ENCODE results near the gene ETV6.

Gene ETV6

GRCh38 chr12:11827091-11828061 is 177.9 kb downstream of the ETV6 start:
- Histone ChIP-seq H3K4me3 (ENCODE audit: low read depth, low read length) (peak overlapping the region; percentile 60), H2AFZ (ENCODE audit: low read length, unreplicated experiment) (no peak overlapping the region), H3K27ac (ENCODE audit: low read depth, low read length) (no peak overlapping the region), H3K36me3 (ENCODE audit: insufficient read depth, low read length) (0 out of 2 replicates have a peak, but pooled peaks cover 3% of the 10 kb centered on the region), H3K79me2 (ENCODE audit: control insufficient read depth, insufficient read depth, low read length, unreplicated experiment) (no peaks in the 10 kb centered on the region), H3K4me1 (ENCODE audit: control insufficient read depth, insufficient read depth, low read length, unreplicated experiment) (peaks cover 16% of the 10 kb centered on the region), H3K27me3 (ENCODE audit: insufficient read depth, low read length) (no peaks in the 10 kb centered on the region)

GRCh38 chr12:11829764-11830194 is 180.3 kb downstream of the ETV6 start:
- Histone ChIP-seq H3K36me3 (ENCODE audit: insufficient read depth, low read length) (0 out of 2 replicates have a peak, but pooled peaks cover 3% of the 10 kb centered on the region), H3K4me1 (ENCODE audit: control insufficient read depth, insufficient read depth, low read length, unreplicated experiment) (peaks cover 19% of the 10 kb centered on the region), H2AFZ (ENCODE audit: low read length, unreplicated experiment) (no peak overlapping the region), H3K27ac (ENCODE audit: low read depth, low read length) (no peak overlapping the region), H3K4me3 (ENCODE audit: low read depth, low read length) (no peak overlapping the region), H3K27me3 (ENCODE audit: insufficient read depth, low read length) (no peaks in the 10 kb centered on the region), H3K79me2 (ENCODE audit: control insufficient read depth, insufficient read depth, low read length, unreplicated experiment) (no peaks in the 10 kb centered on the region)

- no peaks in the 10 kb centered on the region for H3K27me3 ChIP-seq (ENCODE audit: insufficient read depth, low read length)
- no peaks in the 10 kb centered on the region for H3K79me2 ChIP-seq (ENCODE audit: control insufficient read depth, insufficient read depth, low read length, unreplicated experiment)
- H2AFZ ChIP-seq (ENCODE audit: low read length, unreplicated experiment), result no peak overlapping the region
- H3K4me3 ChIP-seq (ENCODE audit: low read depth, low read length), result no peak overlapping the region
- H3K27ac ChIP-seq (ENCODE audit: low read depth, low read length), result no peak overlapping the region
- H3K4me1 ChIP-seq (ENCODE audit: control insufficient read depth, insufficient read depth, low read length, unreplicated experiment), result peaks cover 25% of the 10 kb centered on the region
- 0 out of 2 replicates have a peak, but pooled peaks cover 3% of the 10 kb centered on the region for H3K36me3 ChIP-seq (ENCODE audit: insufficient read depth, low read length)
Observed at GRCh38 chr12:11830307-11830801, 180.9 kb downstream of the ETV6 start.

- Histone ChIP-seq H3K79me2 (ENCODE audit: control insufficient read depth, insufficient read depth, low read length, unreplicated experiment) (no peaks in the 10 kb centered on the region), H3K27ac (ENCODE audit: low read depth, low read length) (no peak overlapping the region), H3K27me3 (ENCODE audit: insufficient read depth, low read length) (no peaks in the 10 kb centered on the region), H2AFZ (ENCODE audit: low read length, unreplicated experiment) (no peak overlapping the region), H3K4me1 (ENCODE audit: control insufficient read depth, insufficient read depth, low read length, unreplicated experiment) (peaks cover 24% of the 10 kb centered on the region), H3K4me3 (ENCODE audit: low read depth, low read length) (no peak overlapping the region), H3K36me3 (ENCODE audit: insufficient read depth, low read length) (0 out of 2 replicates have a peak, but pooled peaks cover 3% of the 10 kb centered on the region)
Observed at GRCh38 chr12:11832093-11832492, 182.6 kb downstream of the ETV6 start.

GRCh38 chr12:11833174-11833895 is 183.9 kb downstream of the ETV6 start:
- Histone ChIP-seq H3K27me3 (ENCODE audit: insufficient read depth, low read length) (no peaks in the 10 kb centered on the region), H3K36me3 (ENCODE audit: insufficient read depth, low read length) (0 out of 2 replicates have a peak, but pooled peaks cover 3% of the 10 kb centered on the region), H3K27ac (ENCODE audit: low read depth, low read length) (peak overlapping the region; percentile 60; the same call in 1 of the 2 replicates), H2AFZ (ENCODE audit: low read length, unreplicated experiment) (no peak overlapping the region), H3K4me1 (ENCODE audit: control insufficient read depth, insufficient read depth, low read length, unreplicated experiment) (peaks cover 22% of the 10 kb centered on the region), H3K79me2 (ENCODE audit: control insufficient read depth, insufficient read depth, low read length, unreplicated experiment) (no peaks in the 10 kb centered on the region), H3K4me3 (ENCODE audit: low read depth, low read length) (no peak overlapping the region)

- peak overlapping the region; percentile 60 for H3K27ac ChIP-seq (ENCODE audit: low read depth, low read length)
- H2AFZ ChIP-seq (ENCODE audit: low read length, unreplicated experiment), result no peak overlapping the region
- H3K4me1 ChIP-seq (ENCODE audit: control insufficient read depth, insufficient read depth, low read length, unreplicated experiment), result peaks cover 32% of the 10 kb centered on the region
Observed at GRCh38 chr12:11834104-11834812, 184.8 kb downstream of the ETV6 start.

GRCh38 chr12:11834931-11835330 is 185.5 kb downstream of the ETV6 start:
- Histone ChIP-seq H3K4me3 (ENCODE audit: low read depth, low read length) (no peak overlapping the region), H3K36me3 (ENCODE audit: insufficient read depth, low read length) (peaks cover under 1% of the 10 kb centered on the region; the same call in 1 of the 2 replicates), H2AFZ (ENCODE audit: low read length, unreplicated experiment) (no peak overlapping the region), H3K27ac (ENCODE audit: low read depth, low read length) (peak overlapping the region; percentile 60), H3K79me2 (ENCODE audit: control insufficient read depth, insufficient read depth, low read length, unreplicated experiment) (no peaks in the 10 kb centered on the region), H3K27me3 (ENCODE audit: insufficient read depth, low read length) (no peaks in the 10 kb centered on the region), H3K4me1 (ENCODE audit: control insufficient read depth, insufficient read depth, low read length, unreplicated experiment) (peaks cover 35% of the 10 kb centered on the region)

More at GRCh38 chr12:11834104-11834812, 184.8 kb downstream of the ETV6 start:
- no peaks in the 10 kb centered on the region for H3K27me3 ChIP-seq (ENCODE audit: insufficient read depth, low read length)
- peak overlapping the region; percentile 1; the same call in 1 of the 2 replicates for H3K4me3 ChIP-seq (ENCODE audit: low read depth, low read length)
- H3K79me2 ChIP-seq (ENCODE audit: control insufficient read depth, insufficient read depth, low read length, unreplicated experiment), result no peaks in the 10 kb centered on the region
- 0 out of 2 replicates have a peak, but pooled peaks cover under 1% of the 10 kb centered on the region for H3K36me3 ChIP-seq (ENCODE audit: insufficient read depth, low read length)

GRCh38 chr12:11836282-11837151 is 187.0 kb downstream of the ETV6 start:
- Histone ChIP-seq H3K4me1 (ENCODE audit: control insufficient read depth, insufficient read depth, low read length, unreplicated experiment) (peaks cover 35% of the 10 kb centered on the region), H3K27ac (ENCODE audit: low read depth, low read length) (no peak overlapping the region), H3K36me3 (ENCODE audit: insufficient read depth, low read length) (peaks cover 7% of the 10 kb centered on the region; the same call in 1 of the 2 replicates), H2AFZ (ENCODE audit: low read length, unreplicated experiment) (no peak overlapping the region), H3K27me3 (ENCODE audit: insufficient read depth, low read length) (no peaks in the 10 kb centered on the region), H3K4me3 (ENCODE audit: low read depth, low read length) (no peak overlapping the region), H3K79me2 (ENCODE audit: control insufficient read depth, insufficient read depth, low read length, unreplicated experiment) (no peaks in the 10 kb centered on the region)

GRCh38 chr12:11837216-11837934 is 187.9 kb downstream of the ETV6 start:
- no peak overlapping the region for H2AFZ ChIP-seq (ENCODE audit: low read length, unreplicated experiment)
- no peak overlapping the region for H3K27ac ChIP-seq (ENCODE audit: low read depth, low read length)
- no peak overlapping the region for H3K4me3 ChIP-seq (ENCODE audit: low read depth, low read length)
- H3K4me1 ChIP-seq (ENCODE audit: control insufficient read depth, insufficient read depth, low read length, unreplicated experiment), result peaks cover 35% of the 10 kb centered on the region
- H3K27me3 ChIP-seq (ENCODE audit: insufficient read depth, low read length), result no peaks in the 10 kb centered on the region
- peaks cover 7% of the 10 kb centered on the region; the same call in 1 of the 2 replicates for H3K36me3 ChIP-seq (ENCODE audit: insufficient read depth, low read length)
- no peaks in the 10 kb centered on the region for H3K79me2 ChIP-seq (ENCODE audit: control insufficient read depth, insufficient read depth, low read length, unreplicated experiment)

All from ACC112 (cell line).